ENCODE data around the gene MRPS27. TPM values are rescaled to one million over a fixed set of nuclear protein-coding genes. Genes with fewer than 3 reads are reported as not detected.

The MRPS27 gene
- total and polyA plus RNA-seq, 8 donors: 9.4 to 28.0 (median 20.6) TPM

GRCh38 chr5:72197393-72197792 lies 122.6 kb downstream of the MRPS27 start:
- Histone ChIP-seq H3K9me3 (no peaks in the 10 kb centered on the region), H3K27me3 (peaks cover 0 to 4% (median 0%) of the 10 kb centered on the region in 4 donors), H3K36me3 (no peaks in the 10 kb centered on the region), H3K4me3 (no peak overlapping the region), H3K4me1 (no peaks in the 10 kb centered on the region), H3K27ac (no peak overlapping the region)
- FAIRE-seq: no peak
- intact Hi-C loops (cut with DNase I): no loop called here
- no peak for DNase-seq
- TF ChIP-seq, protein P1, sequence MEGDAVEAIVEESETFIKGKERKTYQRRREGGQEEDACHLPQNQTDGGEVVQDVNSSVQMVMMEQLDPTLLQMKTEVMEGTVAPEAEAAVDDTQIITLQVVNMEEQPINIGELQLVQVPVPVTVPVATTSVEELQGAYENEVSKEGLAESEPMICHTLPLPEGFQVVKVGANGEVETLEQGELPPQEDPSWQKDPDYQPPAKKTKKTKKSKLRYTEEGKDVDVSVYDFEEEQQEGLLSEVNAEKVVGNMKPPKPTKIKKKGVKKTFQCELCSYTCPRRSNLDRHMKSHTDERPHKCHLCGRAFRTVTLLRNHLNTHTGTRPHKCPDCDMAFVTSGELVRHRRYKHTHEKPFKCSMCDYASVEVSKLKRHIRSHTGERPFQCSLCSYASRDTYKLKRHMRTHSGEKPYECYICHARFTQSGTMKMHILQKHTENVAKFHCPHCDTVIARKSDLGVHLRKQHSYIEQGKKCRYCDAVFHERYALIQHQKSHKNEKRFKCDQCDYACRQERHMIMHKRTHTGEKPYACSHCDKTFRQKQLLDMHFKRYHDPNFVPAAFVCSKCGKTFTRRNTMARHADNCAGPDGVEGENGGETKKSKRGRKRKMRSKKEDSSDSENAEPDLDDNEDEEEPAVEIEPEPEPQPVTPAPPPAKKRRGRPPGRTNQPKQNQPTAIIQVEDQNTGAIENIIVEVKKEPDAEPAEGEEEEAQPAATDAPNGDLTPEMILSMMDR (IDR thresholded peaks at IDR 0.05): no peak
- no peak for ATAC-seq
- 88 to 91% methylated on average over 5 of the region's 5 CpGs for WGBS, 2 donors

- Histone ChIP-seq H3K27me3 (peaks cover 0 to 4% (median 0%) of the 10 kb centered on the region in 4 donors), H3K4me3 (no peak overlapping the region), H3K9me3 (no peaks in the 10 kb centered on the region), H3K36me3 (no peaks in the 10 kb centered on the region), H3K27ac (no peak overlapping the region), H3K4me1 (no peaks in the 10 kb centered on the region)
- intact Hi-C loops (cut with DNase I): no loop called here
- DNase-seq (no peak), FAIRE-seq (no peak), ATAC-seq (no peak)
- TF ChIP-seq, protein P1 (IDR thresholded peaks at IDR 0.05): no peak
- 81 to 89% methylated on average over 10 of the region's 10 CpGs for WGBS, 2 donors
Observed at GRCh38 chr5:72195581-72195980, 124.5 kb downstream of the MRPS27 start.

- Histone ChIP-seq H3K27me3 (peaks cover 0 to 4% (median 0%) of the 10 kb centered on the region in 4 donors), H3K4me3 (no peak overlapping the region), H3K27ac (no peak overlapping the region), H3K4me1 (no peaks in the 10 kb centered on the region), H3K9me3 (no peaks in the 10 kb centered on the region), H3K36me3 (no peaks in the 10 kb centered on the region)
- no peak for ATAC-seq
- intact Hi-C loops (cut with DNase I): no loop called here
- FAIRE-seq: no peak
- 85 to 86% methylated on average over 6 of the region's 6 CpGs for WGBS, 2 donors
- TF ChIP-seq, protein P1 (IDR thresholded peaks at IDR 0.05): no peak
- no peak for DNase-seq
Observed at GRCh38 chr5:72194846-72195245, 125.2 kb downstream of the MRPS27 start.

DNA sequence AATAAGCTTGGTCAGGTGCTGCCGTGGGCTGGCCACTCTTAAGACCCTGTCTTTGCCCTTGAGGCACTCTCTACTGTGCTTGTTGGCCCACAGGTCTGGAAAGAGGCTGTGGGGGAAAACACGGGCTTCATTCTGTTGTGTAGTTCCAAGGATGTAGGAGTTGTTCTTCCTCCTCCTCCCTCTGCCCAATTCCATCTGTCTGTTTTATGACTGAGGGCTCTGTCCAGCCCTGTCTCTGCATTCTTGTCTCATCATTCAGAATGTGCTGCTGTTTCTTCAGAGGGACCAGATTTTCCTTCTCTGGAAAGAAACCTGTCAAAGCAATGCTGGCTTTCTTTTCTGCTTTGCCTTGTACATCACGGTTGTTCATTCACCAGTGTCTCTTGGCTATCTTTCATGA lies 128.6 kb downstream of the MRPS27 start:
- no peak for FAIRE-seq
- 68 to 82% methylated on average over 3 of the region's 3 CpGs for WGBS, 2 donors
- no peak for ATAC-seq

DNA sequence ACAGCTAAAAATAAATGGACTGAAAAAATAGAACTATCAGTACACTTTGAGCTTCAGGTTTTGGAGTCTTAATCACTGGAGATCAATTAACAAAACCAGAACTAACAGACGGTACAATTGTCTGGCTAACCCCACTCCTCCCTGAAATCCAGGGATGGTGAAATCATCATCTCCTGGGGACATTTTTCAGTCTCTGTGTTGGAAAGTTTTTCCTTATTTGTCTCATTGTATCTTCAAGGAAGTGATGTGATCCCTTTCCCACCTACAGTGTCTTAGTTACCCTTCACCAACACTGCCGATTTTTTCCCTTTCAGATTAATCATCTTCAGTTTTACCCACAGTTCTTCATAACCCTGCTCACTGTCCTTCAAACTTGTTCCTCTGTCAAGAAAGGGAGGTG lies 130.9 kb downstream of the MRPS27 start:
- TF ChIP-seq, protein P1 (IDR thresholded peaks at IDR 0.05): no peak
- WGBS, 2 donors: 85 to 94% methylated on average over 2 of the region's 2 CpGs
- Histone ChIP-seq H3K27me3 (peaks cover 0 to 4% (median 0%) of the 10 kb centered on the region in 4 donors), H3K27ac (no peak overlapping the region), H3K36me3 (no peaks in the 10 kb centered on the region), H3K4me3 (no peak overlapping the region), H3K4me1 (no peaks in the 10 kb centered on the region), H3K9me3 (no peaks in the 10 kb centered on the region)
- FAIRE-seq: no peak
- DNase-seq: no peak
- no peak for ATAC-seq
- intact Hi-C loops (cut with DNase I): no loop called here

More for the DNA sequence above, 128.6 kb downstream of the MRPS27 start:
- Histone ChIP-seq H3K36me3 (no peaks in the 10 kb centered on the region), H3K4me3 (no peak overlapping the region), H3K27ac (no peak overlapping the region), H3K4me1 (no peaks in the 10 kb centered on the region), H3K27me3 (peaks cover 0 to 4% (median 0%) of the 10 kb centered on the region in 4 donors), H3K9me3 (no peaks in the 10 kb centered on the region)
- DNase-seq: no peak
- TF ChIP-seq, protein P1 (IDR thresholded peaks at IDR 0.05): no peak
- intact Hi-C loops (cut with DNase I): no loop called here
